Esophagus squamous epithelium (tissue), 4 donors: Measurements from ENCODE around the gene STING1.

ENCODE experiments used
- POLR2A ChIP-seq, 4 donors: fragments of 450-650 bp; IDR thresholded peaks; one replicate each; pipeline ENCODE4 v1.6.1; 2017; ENCODE audit warnings: antibody characterized with exemption in 4 of 4, mild to moderate bottlenecking in 4 of 4, moderate library complexity in 3 of 4
- TF ChIP-seq, protein P1 (sequence below), 6 experiments: fragments of 450-650 bp in 4 of 6; fragments of 200-600 bp in 2 of 6; sonication (generic) in 2 of 6; IDR thresholded peaks; one replicate each; pipeline ENCODE4 v1.5.1; 2016 to 2019; ENCODE audit warnings: antibody characterized with exemption in 6 of 6, mild to moderate bottlenecking in 4 of 6, moderate library complexity in 4 of 6

- TF ChIP-seq, protein P1, sequence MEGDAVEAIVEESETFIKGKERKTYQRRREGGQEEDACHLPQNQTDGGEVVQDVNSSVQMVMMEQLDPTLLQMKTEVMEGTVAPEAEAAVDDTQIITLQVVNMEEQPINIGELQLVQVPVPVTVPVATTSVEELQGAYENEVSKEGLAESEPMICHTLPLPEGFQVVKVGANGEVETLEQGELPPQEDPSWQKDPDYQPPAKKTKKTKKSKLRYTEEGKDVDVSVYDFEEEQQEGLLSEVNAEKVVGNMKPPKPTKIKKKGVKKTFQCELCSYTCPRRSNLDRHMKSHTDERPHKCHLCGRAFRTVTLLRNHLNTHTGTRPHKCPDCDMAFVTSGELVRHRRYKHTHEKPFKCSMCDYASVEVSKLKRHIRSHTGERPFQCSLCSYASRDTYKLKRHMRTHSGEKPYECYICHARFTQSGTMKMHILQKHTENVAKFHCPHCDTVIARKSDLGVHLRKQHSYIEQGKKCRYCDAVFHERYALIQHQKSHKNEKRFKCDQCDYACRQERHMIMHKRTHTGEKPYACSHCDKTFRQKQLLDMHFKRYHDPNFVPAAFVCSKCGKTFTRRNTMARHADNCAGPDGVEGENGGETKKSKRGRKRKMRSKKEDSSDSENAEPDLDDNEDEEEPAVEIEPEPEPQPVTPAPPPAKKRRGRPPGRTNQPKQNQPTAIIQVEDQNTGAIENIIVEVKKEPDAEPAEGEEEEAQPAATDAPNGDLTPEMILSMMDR (IDR thresholded peaks at IDR 0.05), result no peak
- TF ChIP-seq POLR2A (IDR thresholded peaks at IDR 0.05), result peak in 1 of 4 donors; percentile 52
Measured at GRCh38 chr5:139482050-139482889, at the start of gene STING1.
